Measurements from ENCODE around the gene SIT1.

DNA sequence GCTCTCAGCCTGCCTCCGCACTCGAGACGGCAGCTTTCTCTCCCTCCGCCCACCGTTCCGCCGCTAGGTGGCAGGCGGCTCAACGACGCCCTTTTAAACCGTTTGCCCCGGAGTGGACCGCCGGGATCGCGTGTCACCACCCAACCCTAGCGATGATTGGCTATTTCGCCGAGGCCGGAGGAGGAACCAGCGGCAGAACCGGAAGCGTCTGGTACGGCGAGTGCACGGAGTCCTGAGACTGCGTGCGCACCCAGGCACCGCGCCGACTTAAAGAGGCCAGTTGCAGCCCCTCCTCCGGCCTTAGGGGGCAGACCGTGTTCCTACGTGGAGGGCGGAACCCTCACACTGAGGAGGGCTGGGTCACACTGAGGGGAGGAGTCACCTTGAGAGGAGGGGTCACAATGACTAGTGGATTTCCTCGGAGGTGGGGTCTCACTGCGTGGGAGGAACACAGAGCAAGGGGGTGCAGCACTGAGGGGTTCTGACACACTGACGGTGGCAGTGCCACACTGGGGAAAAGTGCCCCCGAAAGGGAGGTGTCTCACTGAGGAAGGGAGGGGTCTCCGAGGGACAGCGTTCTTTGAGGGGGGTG lies 46.6 kb downstream of the SIT1 start:
- TF ChIP-seq SIN3A (IDR thresholded peaks at IDR 0.05; ENCODE audit: borderline replicate concordance, insufficient read depth, low read depth, low read length) (peak; percentile 59; the same call in 1 of the 2 replicates), POLR2AphosphoS5 (IDR thresholded peaks at IDR 0.05; ENCODE audit: low read depth, low read length) (peak; percentile 95), TCF7L2 (IDR thresholded peaks at IDR 0.05; ENCODE audit: low read depth, low read length) (no peak)
- TF ChIP-seq, protein P1, sequence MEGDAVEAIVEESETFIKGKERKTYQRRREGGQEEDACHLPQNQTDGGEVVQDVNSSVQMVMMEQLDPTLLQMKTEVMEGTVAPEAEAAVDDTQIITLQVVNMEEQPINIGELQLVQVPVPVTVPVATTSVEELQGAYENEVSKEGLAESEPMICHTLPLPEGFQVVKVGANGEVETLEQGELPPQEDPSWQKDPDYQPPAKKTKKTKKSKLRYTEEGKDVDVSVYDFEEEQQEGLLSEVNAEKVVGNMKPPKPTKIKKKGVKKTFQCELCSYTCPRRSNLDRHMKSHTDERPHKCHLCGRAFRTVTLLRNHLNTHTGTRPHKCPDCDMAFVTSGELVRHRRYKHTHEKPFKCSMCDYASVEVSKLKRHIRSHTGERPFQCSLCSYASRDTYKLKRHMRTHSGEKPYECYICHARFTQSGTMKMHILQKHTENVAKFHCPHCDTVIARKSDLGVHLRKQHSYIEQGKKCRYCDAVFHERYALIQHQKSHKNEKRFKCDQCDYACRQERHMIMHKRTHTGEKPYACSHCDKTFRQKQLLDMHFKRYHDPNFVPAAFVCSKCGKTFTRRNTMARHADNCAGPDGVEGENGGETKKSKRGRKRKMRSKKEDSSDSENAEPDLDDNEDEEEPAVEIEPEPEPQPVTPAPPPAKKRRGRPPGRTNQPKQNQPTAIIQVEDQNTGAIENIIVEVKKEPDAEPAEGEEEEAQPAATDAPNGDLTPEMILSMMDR (IDR thresholded peaks at IDR 0.05), result no peak

All from Panc1 (cell line).